HepG2 (cell line): ENCODE data around the gene ITCH. TPM values are rescaled to one million over a fixed set of nuclear protein-coding genes. Genes with fewer than 3 reads are reported as not detected.
A peak's percentile ranks its signal among the peaks of the same experiment; 100 is the strongest.

ENCODE experiments used
- HMGA1 ChIP-seq: sonication (generic); formaldehyde crosslinking; conservative IDR thresholded peaks from 2 replicates; pipeline ENCODE4 v1.4.0; 2020; ENCODE audit warnings: missing genetic modification reagents
- KDM1A ChIP-seq: IDR thresholded peaks from 2 replicates; pipeline ENCODE4 v1.6.1; 2016; ENCODE audit warnings: missing compliant biosample characterization
- PHF8 ChIP-seq: sonication (generic); formaldehyde crosslinking; IDR thresholded peaks from 2 replicates; pipeline ENCODE4 v1.5.0; 2020; ENCODE audit warnings: missing genetic modification reagents
- ZMAT3 ChIP-seq: sonication (generic); formaldehyde crosslinking; conservative IDR thresholded peaks from 2 replicates; pipeline ENCODE4 v1.7.0; 2021; ENCODE audit warnings: missing genetic modification reagents
- polyA plus RNA-seq, 8 experiments: library from polyadenylated mRNA; depleted of rRNA in 3 of 8; stranded (reverse) in 7 of 8; unstranded in 1 of 8; fragments of >200 nt; fragmentation: Illumina TruSeq in 4 of 8; extraction: Trizol in 4 of 8; gene quantifications; 2 replicates each; pipeline versions ENCODE4 v1.2.1 to v1.2.3, GENCODE V29; 2011 to 2016; ENCODE audit warnings: low read depth in 4 of 8, missing spikeins in 1 of 8, mixed read lengths in 1 of 8; ENCODE audit not compliant: insufficient read depth in 1 of 8
- total RNA-seq, 5 experiments: library from RNA; depleted of rRNA; stranded (reverse); fragments of >200 nt; fragmentation: Illumina TruSeq; extraction: Trizol; gene quantifications; 2 replicates each; pipeline ENCODE4 v1.2.3, GENCODE V29; 2016; ENCODE audit warnings: low read depth in 1 of 5
- TF ChIP-seq, protein P1 (sequence below): sonication (generic); formaldehyde crosslinking; IDR thresholded peaks from 2 replicates; pipeline ENCODE4 v1.9.0; 2022; ENCODE audit warnings: missing genetic modification reagents, mild to moderate bottlenecking, borderline replicate concordance
- TF ChIP-seq, protein P2 (sequence below): sonication (generic); formaldehyde crosslinking; conservative IDR thresholded peaks from 2 replicates; pipeline ENCODE4 v1.4.0; 2020; ENCODE audit warnings: mild to moderate bottlenecking, missing genetic modification reagents, moderate library complexity
- TF ChIP-seq, protein P3 (sequence below): sonication (generic); formaldehyde crosslinking; conservative IDR thresholded peaks from 2 replicates; pipeline ENCODE4 v1.5.0; 2020; ENCODE audit warnings: missing genetic modification reagents

ITCH gene
- total and polyA plus RNA-seq, 2 of the 13 experiments (the other 11 are each of a cell fraction or from before 2014, with no cell fraction given): 20.5 to 112 TPM

DNA sequence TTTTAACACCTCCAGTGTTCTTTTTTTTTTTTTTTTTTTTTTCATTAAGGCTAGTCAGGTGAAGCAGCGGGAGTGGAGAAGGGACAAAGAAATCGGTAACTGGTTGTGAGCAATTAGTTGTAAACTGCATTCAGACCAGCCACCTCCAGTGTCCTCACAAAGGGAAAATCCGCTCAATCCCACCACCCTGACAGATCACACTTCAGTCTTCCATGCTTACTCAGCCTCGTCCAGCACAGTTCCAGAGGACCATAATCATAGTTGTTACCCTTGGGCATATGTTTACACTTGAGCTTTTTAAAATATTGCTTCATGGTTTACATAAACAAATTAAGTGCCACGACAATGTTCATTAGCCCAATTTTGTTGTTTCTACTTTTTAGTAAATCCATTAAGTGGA, 163.4 kb downstream of the ITCH start (continued):
- TF ChIP-seq, protein P1, sequence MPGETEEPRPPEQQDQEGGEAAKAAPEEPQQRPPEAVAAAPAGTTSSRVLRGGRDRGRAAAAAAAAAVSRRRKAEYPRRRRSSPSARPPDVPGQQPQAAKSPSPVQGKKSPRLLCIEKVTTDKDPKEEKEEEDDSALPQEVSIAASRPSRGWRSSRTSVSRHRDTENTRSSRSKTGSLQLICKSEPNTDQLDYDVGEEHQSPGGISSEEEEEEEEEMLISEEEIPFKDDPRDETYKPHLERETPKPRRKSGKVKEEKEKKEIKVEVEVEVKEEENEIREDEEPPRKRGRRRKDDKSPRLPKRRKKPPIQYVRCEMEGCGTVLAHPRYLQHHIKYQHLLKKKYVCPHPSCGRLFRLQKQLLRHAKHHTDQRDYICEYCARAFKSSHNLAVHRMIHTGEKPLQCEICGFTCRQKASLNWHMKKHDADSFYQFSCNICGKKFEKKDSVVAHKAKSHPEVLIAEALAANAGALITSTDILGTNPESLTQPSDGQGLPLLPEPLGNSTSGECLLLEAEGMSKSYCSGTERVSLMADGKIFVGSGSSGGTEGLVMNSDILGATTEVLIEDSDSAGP (CRISPR knock-in tag): no peak
- TF ChIP-seq HMGA1 (CRISPR knock-in tag): no peak
- no peak for TF ChIP-seq KDM1A (CRISPR knock-in tag)
- TF ChIP-seq, protein P2, sequence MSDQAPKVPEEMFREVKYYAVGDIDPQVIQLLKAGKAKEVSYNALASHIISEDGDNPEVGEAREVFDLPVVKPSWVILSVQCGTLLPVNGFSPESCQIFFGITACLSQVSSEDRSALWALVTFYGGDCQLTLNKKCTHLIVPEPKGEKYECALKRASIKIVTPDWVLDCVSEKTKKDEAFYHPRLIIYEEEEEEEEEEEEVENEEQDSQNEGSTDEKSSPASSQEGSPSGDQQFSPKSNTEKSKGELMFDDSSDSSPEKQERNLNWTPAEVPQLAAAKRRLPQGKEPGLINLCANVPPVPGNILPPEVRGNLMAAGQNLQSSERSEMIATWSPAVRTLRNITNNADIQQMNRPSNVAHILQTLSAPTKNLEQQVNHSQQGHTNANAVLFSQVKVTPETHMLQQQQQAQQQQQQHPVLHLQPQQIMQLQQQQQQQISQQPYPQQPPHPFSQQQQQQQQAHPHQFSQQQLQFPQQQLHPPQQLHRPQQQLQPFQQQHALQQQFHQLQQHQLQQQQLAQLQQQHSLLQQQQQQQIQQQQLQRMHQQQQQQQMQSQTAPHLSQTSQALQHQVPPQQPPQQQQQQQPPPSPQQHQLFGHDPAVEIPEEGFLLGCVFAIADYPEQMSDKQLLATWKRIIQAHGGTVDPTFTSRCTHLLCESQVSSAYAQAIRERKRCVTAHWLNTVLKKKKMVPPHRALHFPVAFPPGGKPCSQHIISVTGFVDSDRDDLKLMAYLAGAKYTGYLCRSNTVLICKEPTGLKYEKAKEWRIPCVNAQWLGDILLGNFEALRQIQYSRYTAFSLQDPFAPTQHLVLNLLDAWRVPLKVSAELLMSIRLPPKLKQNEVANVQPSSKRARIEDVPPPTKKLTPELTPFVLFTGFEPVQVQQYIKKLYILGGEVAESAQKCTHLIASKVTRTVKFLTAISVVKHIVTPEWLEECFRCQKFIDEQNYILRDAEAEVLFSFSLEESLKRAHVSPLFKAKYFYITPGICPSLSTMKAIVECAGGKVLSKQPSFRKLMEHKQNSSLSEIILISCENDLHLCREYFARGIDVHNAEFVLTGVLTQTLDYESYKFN (CRISPR knock-in tag): no peak
- TF ChIP-seq ZMAT3 (CRISPR knock-in tag): no peak
- TF ChIP-seq, protein P3, sequence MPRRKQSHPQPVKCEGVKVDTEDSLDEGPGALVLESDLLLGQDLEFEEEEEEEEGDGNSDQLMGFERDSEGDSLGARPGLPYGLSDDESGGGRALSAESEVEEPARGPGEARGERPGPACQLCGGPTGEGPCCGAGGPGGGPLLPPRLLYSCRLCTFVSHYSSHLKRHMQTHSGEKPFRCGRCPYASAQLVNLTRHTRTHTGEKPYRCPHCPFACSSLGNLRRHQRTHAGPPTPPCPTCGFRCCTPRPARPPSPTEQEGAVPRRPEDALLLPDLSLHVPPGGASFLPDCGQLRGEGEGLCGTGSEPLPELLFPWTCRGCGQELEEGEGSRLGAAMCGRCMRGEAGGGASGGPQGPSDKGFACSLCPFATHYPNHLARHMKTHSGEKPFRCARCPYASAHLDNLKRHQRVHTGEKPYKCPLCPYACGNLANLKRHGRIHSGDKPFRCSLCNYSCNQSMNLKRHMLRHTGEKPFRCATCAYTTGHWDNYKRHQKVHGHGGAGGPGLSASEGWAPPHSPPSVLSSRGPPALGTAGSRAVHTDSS (CRISPR knock-in tag): no peak
- 0 out of 2 replicates have a peak, but pooled peaks have one; percentile 2 for TF ChIP-seq PHF8
